HG03439 (cell line): ENCODE measurements around the gene SDC1.
A peak's percentile ranks its signal among the peaks of the same experiment; 100 is the strongest.

Experiments used
- ATAC-seq: cut with Tn5 transposase; IDR thresholded peaks from one replicate; pipeline ENCODE4 v1.9.1; 2021; ENCODE audit warnings: mild to moderate bottlenecking, moderate library complexity; ENCODE audit not compliant: unreplicated experiment

The SDC1 gene

DNA sequence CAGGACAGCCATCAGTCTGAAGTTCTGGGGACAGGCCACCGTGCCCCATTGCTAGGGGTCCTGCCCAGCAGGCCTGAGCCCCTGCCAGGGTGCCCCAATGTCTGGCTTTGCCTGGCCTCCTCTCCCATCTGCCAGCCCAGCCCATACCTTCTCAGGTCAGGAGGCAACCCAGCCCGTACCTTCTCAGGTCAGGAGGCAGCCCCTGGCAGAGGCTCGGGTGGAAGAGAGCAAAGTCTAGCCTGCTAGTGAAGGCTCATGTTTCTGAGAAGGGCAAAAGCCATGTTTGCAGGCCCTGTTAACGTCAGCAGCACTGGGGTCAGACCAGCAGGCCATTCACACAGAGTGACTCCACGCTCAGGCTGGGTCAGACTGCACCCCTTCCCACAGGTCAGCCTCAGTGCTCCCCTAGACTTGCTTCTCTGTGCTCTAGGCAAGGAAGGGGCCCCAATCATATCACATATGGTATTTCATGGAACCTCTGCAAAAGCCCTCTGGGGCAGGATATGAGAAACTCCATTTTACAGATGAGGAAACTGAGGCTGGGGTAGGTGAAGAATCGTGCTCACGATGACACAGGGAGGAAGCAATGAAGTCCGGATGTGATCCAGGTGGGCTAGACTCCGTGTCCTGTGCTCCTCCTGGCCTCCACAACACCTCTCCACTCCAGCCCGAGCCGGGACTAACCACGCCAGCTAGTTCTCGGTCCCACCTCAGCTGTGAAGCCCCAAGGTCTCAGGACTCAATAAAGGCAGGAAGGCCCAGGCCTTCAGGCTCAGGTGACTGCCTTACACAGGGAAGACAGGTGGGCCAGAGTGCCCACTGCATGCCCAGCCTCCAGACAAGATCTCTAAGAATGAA, 9.5 kb downstream of the SDC1 start:
- ATAC-seq: no peak

- ATAC-seq: no peak
Observed at GRCh38 chr2:20214566-20215182, 10.3 kb downstream of the SDC1 start.

- ATAC-seq: no peak
Observed at GRCh38 chr2:20213651-20214565, 11.0 kb downstream of the SDC1 start.

DNA sequence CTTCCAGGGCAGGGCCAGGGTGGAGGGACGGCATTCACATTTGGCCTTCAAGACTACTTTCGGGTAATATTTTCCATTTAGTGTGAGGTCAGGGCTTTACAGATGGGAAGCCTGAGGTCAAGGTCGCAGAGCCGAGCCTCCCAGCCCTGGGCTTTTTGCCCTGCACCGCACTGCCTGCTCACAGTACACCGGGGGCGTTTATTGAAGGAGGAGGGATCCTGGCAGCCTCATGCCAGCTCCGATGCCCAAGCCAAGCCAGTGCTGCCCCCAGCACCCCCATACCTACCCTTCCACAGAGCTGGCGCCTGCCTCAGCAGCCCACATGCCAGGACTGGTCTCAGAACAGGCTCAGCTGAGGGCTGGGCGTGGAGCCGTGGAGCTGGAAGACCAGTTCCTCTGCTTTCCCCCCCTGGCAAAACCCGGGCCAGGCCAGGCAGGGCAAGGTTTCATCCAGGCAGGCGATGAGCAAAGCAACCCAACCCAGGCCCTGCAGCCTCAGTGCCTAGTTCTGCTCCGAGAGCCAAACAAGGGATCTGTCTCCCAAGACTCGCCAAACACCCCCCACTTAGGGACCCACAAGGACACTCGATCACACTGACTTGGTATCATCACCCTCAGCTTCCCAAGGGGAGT, 11.9 kb downstream of the SDC1 start:
- no peak for ATAC-seq

DNA sequence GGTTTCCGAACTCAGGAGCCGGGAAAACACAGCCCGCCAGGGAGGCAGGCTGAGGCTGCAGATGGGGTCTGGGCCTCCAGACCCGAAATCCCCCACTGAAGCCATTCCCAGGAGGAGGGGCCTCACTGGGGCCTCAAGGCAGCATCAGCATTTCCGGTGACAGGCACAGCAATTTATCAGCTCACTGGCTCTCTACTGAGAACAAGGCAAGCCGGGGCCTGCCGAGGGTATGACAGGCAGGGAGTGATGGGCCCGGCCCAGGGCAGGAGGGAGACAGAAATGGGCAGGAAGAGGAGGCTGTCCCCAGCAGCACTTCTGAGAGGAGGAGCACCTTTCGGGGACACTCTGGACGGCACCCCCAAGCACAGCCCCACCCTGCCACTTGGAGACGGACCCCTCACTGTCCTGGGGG, 12.5 kb downstream of the SDC1 start:
- ATAC-seq: no peak

GRCh38 chr2:20211860-20212458, 13.0 kb downstream of the SDC1 start:
- ATAC-seq: no peak

GRCh38 chr2:20211420-20211819, 13.5 kb downstream of the SDC1 start:
- ATAC-seq: no peak

GRCh38 chr2:20210462-20210861, 14.5 kb downstream of the SDC1 start:
- ATAC-seq: no peak

- ATAC-seq: no peak
Observed at GRCh38 chr2:20209373-20210109, 15.4 kb downstream of the SDC1 start.

- ATAC-seq: no peak
Observed at GRCh38 chr2:20208476-20208859, 16.5 kb downstream of the SDC1 start.

DNA sequence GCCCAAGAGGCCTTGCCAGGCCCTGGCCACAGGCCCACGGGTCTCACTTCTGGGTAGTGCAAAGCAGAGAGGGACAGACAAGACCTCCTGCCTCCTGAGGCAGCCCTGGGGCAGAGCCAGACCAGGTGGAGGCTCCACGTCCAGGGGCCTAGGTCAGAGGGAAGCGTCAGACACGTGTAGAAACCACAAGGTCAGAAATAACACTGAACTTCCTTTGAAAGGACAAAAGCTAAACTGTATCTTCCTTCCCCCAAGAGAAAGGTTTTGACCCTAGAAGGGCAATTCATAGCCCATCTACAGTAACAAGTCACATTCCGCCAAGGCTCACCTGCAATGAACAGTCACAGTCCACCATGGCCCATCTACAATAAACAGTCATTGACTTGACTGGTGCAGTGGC, 17.9 kb downstream of the SDC1 start:
- ATAC-seq: peak; percentile 55

DNA sequence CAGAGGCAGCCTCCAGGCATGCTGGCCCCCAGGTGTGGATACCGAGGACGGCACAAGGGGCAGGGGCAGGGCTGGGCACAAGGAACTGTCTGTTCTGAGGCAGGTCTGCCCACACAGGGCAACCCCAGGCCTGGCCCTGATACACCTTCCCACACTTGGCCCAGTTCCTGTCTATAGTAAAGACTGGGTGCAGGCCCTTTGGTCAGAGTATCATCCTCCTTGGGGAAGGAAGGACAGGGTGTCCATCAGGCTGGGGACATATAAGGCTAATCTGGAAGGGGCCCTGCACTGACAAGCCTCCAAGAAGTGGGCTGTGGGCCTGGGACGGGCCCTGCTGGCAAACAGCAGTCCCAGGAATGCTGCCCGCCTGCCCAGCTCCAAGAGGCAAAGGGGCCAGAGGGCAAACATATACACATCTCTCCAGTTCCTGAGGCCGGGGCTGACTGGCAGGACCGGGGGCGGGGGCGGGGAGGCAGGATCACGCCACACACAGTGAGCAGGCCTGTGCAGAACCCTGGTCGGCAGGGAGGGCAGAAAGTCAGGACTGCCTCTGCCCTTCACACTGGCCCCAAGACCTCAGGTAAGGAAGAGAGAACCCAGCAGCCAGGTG, 18.9 kb downstream of the SDC1 start:
- ATAC-seq: no peak

- no peak for ATAC-seq
Observed at GRCh38 chr2:20205069-20205468, 19.9 kb downstream of the SDC1 start.

GRCh38 chr2:20203521-20204225, 21.3 kb downstream of the SDC1 start:
- no peak for ATAC-seq

DNA sequence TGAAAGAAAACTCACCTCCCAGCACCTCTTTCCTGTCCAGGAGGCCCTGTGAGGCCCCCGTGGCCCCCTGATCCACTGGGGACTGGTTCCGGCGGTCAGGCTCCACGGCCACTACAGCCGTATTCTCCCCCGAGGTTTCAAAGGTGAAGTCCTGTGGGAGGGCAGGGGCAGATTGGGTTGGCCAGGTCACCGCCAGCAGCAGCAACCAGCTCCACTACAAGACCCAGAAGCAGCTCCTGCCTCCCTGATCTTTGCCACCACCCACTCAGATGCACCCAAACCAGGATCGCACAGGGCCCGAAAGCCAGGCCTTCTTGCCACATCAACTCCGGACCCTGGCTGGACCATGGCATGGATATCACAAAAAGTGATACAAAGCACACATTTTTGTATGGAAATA, 21.9 kb downstream of the SDC1 start:
- no peak for ATAC-seq

DNA sequence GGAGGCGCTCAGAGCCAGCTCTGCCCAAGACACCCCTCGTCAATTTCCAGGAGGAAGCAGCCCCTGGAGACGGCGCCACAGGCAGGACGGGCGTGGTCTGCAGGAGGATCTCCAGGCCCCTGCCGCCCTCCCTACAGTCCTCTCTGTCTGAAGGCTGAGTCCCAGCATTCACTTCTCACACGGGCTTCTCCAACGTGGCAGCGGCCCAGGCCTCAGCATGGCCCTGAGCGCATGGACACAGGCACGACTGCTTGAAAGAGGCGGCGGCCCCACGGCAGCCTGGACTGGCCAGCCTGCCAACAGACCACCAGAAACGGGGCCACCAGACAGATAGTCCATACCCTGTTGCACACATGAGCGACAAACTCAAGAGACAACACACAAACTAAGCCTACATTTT, 23.3 kb downstream of the SDC1 start:
- ATAC-seq: no peak

- ATAC-seq: no peak
Observed at GRCh38 chr2:20200697-20201555, 24.0 kb downstream of the SDC1 start.
